Measurements from ENCODE around the gene INTS3.

The INTS3 gene

GRCh38 chr1:153727463-153728304 is at the start of gene INTS3:
Gene INTS3, plus strand, starts transcription at chr1:153728050. Its CDS starts 585 bp downstream, at chr1:153728635.
- H3K4me3 ChIP-seq (ENCODE audit: low read depth, low read length), result peak within 1 kb of the TSS; percentile 88
- no peak for TF ChIP-seq CTCF (IDR thresholded peaks at IDR 0.05; ENCODE audit: borderline replicate concordance, insufficient read depth, low read depth, low read length)

GRCh38 chr1:153678519-153679336 is 49.1 kb upstream of the INTS3 start, which contains the start of gene NPR1:
Gene NPR1, plus strand, starts transcription at chr1:153678688. Its CDS starts 421 bp downstream, at chr1:153679109.
- peak within 1 kb of the TSS; percentile 37 for H3K4me3 ChIP-seq (ENCODE audit: low read depth, low read length)
- TF ChIP-seq CTCF (IDR thresholded peaks at IDR 0.05; ENCODE audit: borderline replicate concordance, insufficient read depth, low read depth, low read length), result no peak

GRCh38 chr1:153679337-153680119 is 48.3 kb upstream of the INTS3 start:
- H3K4me3 ChIP-seq (ENCODE audit: low read depth, low read length), result peak overlapping the region; percentile 15
- TF ChIP-seq CTCF (IDR thresholded peaks at IDR 0.05; ENCODE audit: borderline replicate concordance, insufficient read depth, low read depth, low read length), result peak; percentile 22; the same call in 1 of the 2 replicates

- no peak overlapping the region for H3K4me3 ChIP-seq (ENCODE audit: low read depth, low read length)
- TF ChIP-seq CTCF (IDR thresholded peaks at IDR 0.05; ENCODE audit: borderline replicate concordance, insufficient read depth, low read depth, low read length), result no peak
Measured at GRCh38 chr1:153680120-153680403, 47.8 kb upstream of the INTS3 start.

- H3K4me3 ChIP-seq (ENCODE audit: low read depth, low read length), result no peak overlapping the region
- no peak for TF ChIP-seq CTCF (IDR thresholded peaks at IDR 0.05; ENCODE audit: borderline replicate concordance, insufficient read depth, low read depth, low read length)
Measured at GRCh38 chr1:153682730-153683129, 45.1 kb upstream of the INTS3 start.

GRCh38 chr1:153683854-153684253 is 44.0 kb upstream of the INTS3 start:
- no peak overlapping the region for H3K4me3 ChIP-seq (ENCODE audit: low read depth, low read length)
- TF ChIP-seq CTCF (IDR thresholded peaks at IDR 0.05; ENCODE audit: borderline replicate concordance, insufficient read depth, low read depth, low read length), result no peak

Data from GM12875 (cell line).